ENCODE results near the gene AUTS2. TPM values are rescaled to one million over a fixed set of nuclear protein-coding genes. Genes with fewer than 3 reads are reported as not detected.

AUTS2 gene
- total RNA-seq, 1 experiment from 2014 or later = 2.3 TPM

- in situ Hi-C loops (cut with HindIII; ENCODE audit: low pct_unique_long_range_greater_than_20kb, low sequenced_read_pairs) = no loop called here
- DNase-seq (ENCODE audit: low read depth) = no peak
Observed at GRCh38 chr7:70030745-70031144, 432.5 kb downstream of the AUTS2 start.

- no peak for DNase-seq (ENCODE audit: low read depth)
- in situ Hi-C loops (cut with HindIII; ENCODE audit: low pct_unique_long_range_greater_than_20kb, low sequenced_read_pairs) = no loop called here
Observed at GRCh38 chr7:70031245-70031644, 433.0 kb downstream of the AUTS2 start.

DNA sequence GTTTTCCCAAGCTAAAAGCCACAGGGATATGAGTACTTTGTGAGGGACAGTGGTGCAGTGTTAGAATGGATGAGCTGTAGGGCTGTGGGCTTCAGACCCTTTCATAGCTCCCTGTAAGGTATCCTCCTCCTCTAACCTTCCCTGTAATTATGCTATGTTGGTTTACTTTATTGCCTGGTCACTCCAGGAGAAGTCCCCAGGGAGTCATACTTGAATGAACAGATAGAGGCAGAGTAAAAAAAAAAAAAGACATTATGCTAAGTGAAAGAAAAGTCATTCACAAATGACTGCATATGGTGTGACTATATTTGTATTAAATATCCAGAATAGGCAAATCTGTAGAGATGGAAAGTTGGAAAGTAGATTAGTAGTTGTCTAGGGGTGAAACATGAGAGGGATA is 434.4 kb downstream of the AUTS2 start:
- in situ Hi-C loops (cut with HindIII; ENCODE audit: low pct_unique_long_range_greater_than_20kb, low sequenced_read_pairs) = no loop called here
- no peak for DNase-seq (ENCODE audit: low read depth)

DNA sequence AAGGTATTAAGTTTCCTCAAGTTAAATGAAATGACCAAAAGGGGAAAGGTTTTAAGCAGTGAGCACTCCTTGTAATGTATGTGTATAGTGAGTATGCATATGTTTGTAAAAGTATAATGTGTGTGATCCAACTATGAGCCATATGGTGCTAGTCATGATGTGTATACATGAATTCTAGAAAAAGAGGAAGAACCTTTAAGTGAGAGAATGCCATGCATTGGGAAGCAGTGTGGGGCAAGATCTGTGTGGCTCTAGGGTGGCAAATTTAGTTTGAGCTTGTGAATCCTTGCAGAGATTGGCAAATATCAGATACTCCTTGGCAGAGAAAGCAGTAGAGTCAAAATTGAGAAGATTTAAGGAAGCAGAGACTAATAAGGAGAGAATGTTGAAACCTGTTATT is 435.0 kb downstream of the AUTS2 start:
- in situ Hi-C loops (cut with HindIII; ENCODE audit: low pct_unique_long_range_greater_than_20kb, low sequenced_read_pairs) = no loop called here
- no peak for DNase-seq (ENCODE audit: low read depth)

DNA sequence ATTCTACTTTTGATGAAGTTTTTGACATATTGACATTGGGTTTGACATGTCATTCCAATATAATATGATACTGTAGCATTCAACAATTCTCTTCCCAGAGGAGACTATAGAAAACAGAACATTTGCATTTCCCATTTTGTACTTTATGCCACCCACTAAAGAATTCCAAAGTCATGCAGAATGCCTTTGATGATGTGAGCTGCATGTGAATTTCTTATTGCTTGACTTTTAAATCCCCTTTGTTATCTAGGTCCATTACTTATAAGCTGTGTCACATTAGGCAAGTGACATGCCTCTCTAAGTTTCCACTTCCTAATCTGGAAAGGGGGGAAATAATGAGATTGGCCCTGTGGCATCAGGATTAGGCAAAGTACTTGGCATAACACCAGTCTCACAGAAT is 436.7 kb downstream of the AUTS2 start:
- DNase-seq (ENCODE audit: low read depth) = no peak
- in situ Hi-C loops (cut with HindIII; ENCODE audit: low pct_unique_long_range_greater_than_20kb, low sequenced_read_pairs) = no loop called here

- in situ Hi-C loops (cut with HindIII; ENCODE audit: low pct_unique_long_range_greater_than_20kb, low sequenced_read_pairs) = no loop called here
- no peak for DNase-seq (ENCODE audit: low read depth)
Observed at GRCh38 chr7:70035519-70035918, 437.2 kb downstream of the AUTS2 start.

- no peak for DNase-seq (ENCODE audit: low read depth)
- in situ Hi-C loops (cut with HindIII; ENCODE audit: low pct_unique_long_range_greater_than_20kb, low sequenced_read_pairs) = no loop called here
Observed at GRCh38 chr7:70035955-70036354, 437.7 kb downstream of the AUTS2 start.

GRCh38 chr7:70036695-70037094 is 438.4 kb downstream of the AUTS2 start:
- in situ Hi-C loops (cut with HindIII; ENCODE audit: low pct_unique_long_range_greater_than_20kb, low sequenced_read_pairs) = no loop called here

GRCh38 chr7:70037171-70037933 is 439.1 kb downstream of the AUTS2 start:
- in situ Hi-C loops (cut with HindIII; ENCODE audit: low pct_unique_long_range_greater_than_20kb, low sequenced_read_pairs) = no loop called here
- DNase-seq (ENCODE audit: low read depth) = no peak

More at GRCh38 chr7:70036695-70037094, 438.4 kb downstream of the AUTS2 start:
- DNase-seq (ENCODE audit: low read depth) = no peak

GRCh38 chr7:70040051-70040450 is 441.8 kb downstream of the AUTS2 start:
- in situ Hi-C loops (cut with HindIII; ENCODE audit: low pct_unique_long_range_greater_than_20kb, low sequenced_read_pairs) = no loop called here
- DNase-seq (ENCODE audit: low read depth) = no peak

DNA sequence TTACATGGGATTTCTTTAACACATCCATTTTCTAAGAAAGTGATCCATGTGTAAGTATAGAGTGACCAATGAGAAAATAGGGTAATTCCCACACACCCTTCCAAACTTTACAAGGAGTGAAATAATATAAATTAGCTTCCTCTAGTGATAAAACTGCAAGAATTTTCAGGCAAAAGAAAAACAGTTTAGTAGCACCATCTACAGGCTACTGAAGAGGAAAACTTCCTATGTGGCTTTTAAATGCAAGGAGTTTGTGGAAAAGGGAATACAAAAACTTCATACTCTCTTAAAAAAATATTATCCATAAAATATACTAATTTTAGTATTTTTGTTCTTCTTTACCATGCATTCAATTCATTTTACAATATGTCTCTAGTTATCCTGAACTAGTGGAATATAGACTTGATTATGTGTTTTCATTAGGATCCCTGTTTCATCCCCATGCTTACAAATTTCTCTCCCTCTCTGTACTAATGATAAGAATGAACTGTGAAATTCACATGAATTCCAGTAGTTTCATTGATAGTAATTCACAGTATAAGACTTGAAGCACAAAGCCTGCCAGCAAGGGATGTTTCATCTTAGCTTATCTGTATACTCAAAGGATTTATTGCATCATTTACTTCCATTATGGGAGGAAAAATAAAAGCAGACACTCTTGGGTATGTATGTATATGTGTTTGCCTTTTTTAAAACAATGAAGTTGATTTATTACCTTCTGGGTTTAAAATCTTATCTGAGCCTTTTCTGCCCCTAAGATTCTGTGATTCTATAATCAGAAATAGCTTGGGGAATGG is 442.9 kb downstream of the AUTS2 start:
- DNase-seq (ENCODE audit: low read depth) = peak; percentile 15
- in situ Hi-C loops (cut with HindIII; ENCODE audit: low pct_unique_long_range_greater_than_20kb, low sequenced_read_pairs) = no loop called here

- peak; percentile 31 for DNase-seq (ENCODE audit: low read depth)
- in situ Hi-C loops (cut with HindIII; ENCODE audit: low pct_unique_long_range_greater_than_20kb, low sequenced_read_pairs) = no loop called here
Observed at GRCh38 chr7:70042533-70042932, 444.3 kb downstream of the AUTS2 start.

DNA sequence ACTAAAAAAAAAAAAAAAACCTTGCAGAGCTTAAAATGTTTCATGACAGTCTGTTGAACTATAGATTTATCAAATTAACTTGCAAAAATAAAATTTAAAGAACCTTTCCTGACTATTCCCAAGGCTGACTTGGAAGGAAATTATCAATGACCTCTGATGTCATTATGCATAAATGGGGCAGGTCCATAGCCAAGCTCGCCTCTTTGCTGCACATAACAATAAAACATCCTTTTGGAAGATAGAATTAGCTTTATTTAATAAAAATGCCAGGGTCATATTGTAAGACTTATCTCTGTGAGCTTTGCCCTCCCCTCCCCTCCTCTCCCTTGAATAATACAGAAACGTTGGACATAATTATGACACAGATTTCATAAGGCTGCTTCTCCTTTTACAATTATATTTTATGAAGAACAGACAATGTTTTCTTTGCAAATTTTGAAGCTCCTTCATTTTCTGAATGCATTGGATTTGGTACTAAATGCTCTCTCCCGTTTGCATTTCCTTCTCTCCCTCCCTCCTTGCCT is 444.8 kb downstream of the AUTS2 start:
- in situ Hi-C loops (cut with HindIII; ENCODE audit: low pct_unique_long_range_greater_than_20kb, low sequenced_read_pairs) = no loop called here
- no peak for DNase-seq (ENCODE audit: low read depth)

DNA sequence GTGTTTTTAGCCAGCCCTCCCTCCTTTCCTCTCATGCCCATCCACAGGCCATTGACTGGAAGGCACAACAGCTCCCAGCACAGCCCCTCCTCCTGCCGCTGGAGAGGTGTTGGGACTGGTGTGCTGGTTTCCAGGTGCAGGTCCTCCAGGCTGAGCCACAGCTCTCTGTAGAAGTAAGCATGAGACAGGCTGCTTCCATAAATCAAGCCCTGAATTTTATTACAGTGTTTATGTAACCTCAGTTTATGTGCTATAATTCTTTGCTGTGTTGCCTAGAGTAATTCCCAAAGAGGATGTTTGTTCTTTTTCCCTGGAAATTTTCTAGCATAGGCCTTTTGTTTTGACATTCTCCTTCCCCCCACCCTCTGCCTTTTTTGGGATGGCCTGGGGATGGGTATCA is 445.8 kb downstream of the AUTS2 start:
- no peak for DNase-seq (ENCODE audit: low read depth)
- in situ Hi-C loops (cut with HindIII; ENCODE audit: low pct_unique_long_range_greater_than_20kb, low sequenced_read_pairs) = no loop called here

DNA sequence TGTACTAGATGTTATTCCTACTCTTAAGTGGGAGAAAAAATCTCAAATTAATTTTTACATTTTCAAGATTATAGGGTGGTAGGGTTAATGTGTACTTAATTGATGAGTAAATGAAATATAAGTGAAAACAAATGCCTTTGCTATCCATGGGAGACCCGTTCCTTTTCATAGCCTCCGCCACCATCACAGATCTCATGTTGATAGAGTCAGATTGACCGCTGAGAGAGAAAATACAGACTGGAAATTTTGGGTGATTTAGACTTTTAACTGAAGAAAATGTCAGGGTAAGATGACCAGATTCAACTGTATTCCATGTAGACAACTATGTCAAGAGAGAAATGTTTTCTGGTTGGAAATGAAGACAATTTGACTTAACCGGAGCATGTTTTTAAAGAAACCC is 446.2 kb downstream of the AUTS2 start:
- in situ Hi-C loops (cut with HindIII; ENCODE audit: low pct_unique_long_range_greater_than_20kb, low sequenced_read_pairs) = no loop called here
- DNase-seq (ENCODE audit: low read depth) = no peak

- DNase-seq (ENCODE audit: low read depth) = no peak
- in situ Hi-C loops (cut with HindIII; ENCODE audit: low pct_unique_long_range_greater_than_20kb, low sequenced_read_pairs) = no loop called here
Observed at GRCh38 chr7:70044981-70045380, 446.7 kb downstream of the AUTS2 start.

DNA sequence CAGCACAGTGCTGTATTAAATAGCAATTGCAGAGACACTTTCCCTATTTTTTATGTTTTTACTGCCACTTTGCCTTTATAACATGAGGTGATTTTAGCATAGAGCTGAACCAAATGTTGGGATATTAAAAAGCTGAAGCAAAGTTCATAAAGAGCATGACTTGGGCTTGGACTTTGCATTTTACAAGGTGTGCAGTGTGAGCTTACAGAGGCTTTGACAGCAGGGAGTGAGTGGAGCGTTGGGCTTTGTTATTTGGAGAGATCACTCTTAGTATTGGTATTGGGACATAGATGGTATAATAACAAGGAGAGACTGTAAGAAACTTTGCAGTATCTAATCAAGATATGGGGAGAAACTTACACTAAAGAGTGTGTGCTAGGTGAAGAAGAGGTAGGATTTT is 449.1 kb downstream of the AUTS2 start:
- in situ Hi-C loops (cut with HindIII; ENCODE audit: low pct_unique_long_range_greater_than_20kb, low sequenced_read_pairs) = no loop called here
- no peak for DNase-seq (ENCODE audit: low read depth)

- in situ Hi-C loops (cut with HindIII; ENCODE audit: low pct_unique_long_range_greater_than_20kb, low sequenced_read_pairs) = no loop called here
- no peak for DNase-seq (ENCODE audit: low read depth)
Observed at GRCh38 chr7:70047891-70048448, 449.7 kb downstream of the AUTS2 start.

DNA sequence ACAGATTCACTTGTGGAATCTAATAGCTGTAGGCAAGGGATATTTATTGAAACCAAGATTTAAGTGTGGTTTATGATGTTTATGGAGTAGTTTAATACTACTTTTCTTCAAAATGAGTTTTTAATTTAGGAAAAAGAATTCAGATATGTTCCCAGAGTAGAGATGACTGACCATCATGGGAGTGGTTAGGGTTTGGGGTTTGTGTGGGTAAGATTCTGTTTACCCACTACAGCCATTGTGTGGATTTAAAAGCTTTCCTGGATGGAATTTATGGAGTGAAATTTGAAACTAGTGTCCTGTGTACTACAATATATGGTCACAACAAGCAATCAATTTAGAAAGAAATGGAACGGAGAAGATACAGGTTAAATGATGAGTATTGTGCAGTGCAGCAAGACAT is 453.5 kb downstream of the AUTS2 start:
- DNase-seq (ENCODE audit: low read depth) = no peak
- in situ Hi-C loops (cut with HindIII; ENCODE audit: low pct_unique_long_range_greater_than_20kb, low sequenced_read_pairs) = no loop called here
